Immature natural killer cell (primary cell): ENCODE data around the gene ACP2. TPM values are rescaled to one million over a fixed set of nuclear protein-coding genes. Genes with fewer than 3 reads are reported as not detected.
"Not testable (repeated sequence)": the region's sequence is repeated elsewhere in the genome, so short reads cannot be mapped to it uniquely, and the experiment has no call there.

Source experiments
- DNase-seq, 3 donors: peaks; one replicate each; pipeline ENCODE4 v3.0.0; 2022; ENCODE audit warnings: mixed read lengths in 1 of 3
- H3K27ac Mint-ChIP-seq, 6 donors: one replicate each; pipeline ENCODE4 v1.8.0; 2020; ENCODE audit warnings: mixed read lengths in 6 of 6, mild to moderate bottlenecking in 5 of 6, inconsistent platforms in 4 of 6, moderate library complexity in 3 of 6
- H3K27me3 Mint-ChIP-seq, 3 donors: one replicate each; pipeline ENCODE4 v1.8.0; 2020 to 2021; ENCODE audit warnings: low read depth in 3 of 3, mild to moderate bottlenecking in 3 of 3, mixed read lengths in 3 of 3, moderate library complexity in 3 of 3, inconsistent platforms in 1 of 3
- H3K36me3 Mint-ChIP-seq, 3 donors: one replicate each; pipeline ENCODE4 v1.8.0; 2020; ENCODE audit warnings: mixed read lengths in 3 of 3, inconsistent platforms in 2 of 3, mild to moderate bottlenecking in 2 of 3
- H3K4me1 Mint-ChIP-seq, 2 donors: one replicate each; pipeline ENCODE4 v1.8.0; 2020; ENCODE audit warnings: inconsistent platforms in 2 of 2, mild to moderate bottlenecking in 2 of 2, mixed read lengths in 2 of 2, moderate library complexity in 1 of 2
- H3K4me3 Mint-ChIP-seq, 5 donors: one replicate each; pipeline ENCODE4 v1.8.0; 2020; ENCODE audit warnings: mild to moderate bottlenecking in 5 of 5, mixed read lengths in 5 of 5, inconsistent platforms in 3 of 5, moderate library complexity in 3 of 5
- H3K9me3 Mint-ChIP-seq, 6 donors: one replicate each; pipeline ENCODE4 v1.8.0; 2020; ENCODE audit warnings: mild to moderate bottlenecking in 6 of 6, mixed read lengths in 6 of 6, inconsistent platforms in 4 of 6, moderate library complexity in 3 of 6
- polyA plus RNA-seq, 3 donors: library from polyadenylated mRNA; unstranded; fragments of 300-500 nt; fragmentation: Illumina TruSeq; gene quantifications; one replicate each; pipeline ENCODE4 v1.2.3, GENCODE V29; 2021

The ACP2 gene
- polyA plus RNA-seq, 3 donors from 2014 or later, result 6.6 to 20.1 (median 19.2) TPM

GRCh38 chr11:47225552-47226400, 22.8 kb downstream of the ACP2 start:
- peak overlapping the region in 2 of 5 donors; percentile 41 to 62 for H3K4me3 Mint-ChIP-seq
- H3K27ac Mint-ChIP-seq, result peak overlapping the region; percentile 58 to 92 (median 84)
- peaks cover 0 to 22% (median 10%) of the 10 kb centered on the region in 3 donors for H3K36me3 Mint-ChIP-seq
- peak in 2 of 3 donors; percentile 27 to 31 for DNase-seq
- H3K4me1 Mint-ChIP-seq, result peaks cover 7 to 15% of the 10 kb centered on the region in 2 donors
- no peaks in the 10 kb centered on the region for H3K9me3 Mint-ChIP-seq
- H3K27me3 Mint-ChIP-seq, result peaks cover 0 to 2% (median 0%) of the 10 kb centered on the region in 3 donors

GRCh38 chr11:47222696-47223095, 25.9 kb downstream of the ACP2 start:
- H3K4me3 Mint-ChIP-seq, result no peak overlapping the region
- H3K36me3 Mint-ChIP-seq, result peaks cover 6 to 22% (median 9%) of the 10 kb centered on the region in 3 donors
- no peak overlapping the region for H3K27ac Mint-ChIP-seq

DNA sequence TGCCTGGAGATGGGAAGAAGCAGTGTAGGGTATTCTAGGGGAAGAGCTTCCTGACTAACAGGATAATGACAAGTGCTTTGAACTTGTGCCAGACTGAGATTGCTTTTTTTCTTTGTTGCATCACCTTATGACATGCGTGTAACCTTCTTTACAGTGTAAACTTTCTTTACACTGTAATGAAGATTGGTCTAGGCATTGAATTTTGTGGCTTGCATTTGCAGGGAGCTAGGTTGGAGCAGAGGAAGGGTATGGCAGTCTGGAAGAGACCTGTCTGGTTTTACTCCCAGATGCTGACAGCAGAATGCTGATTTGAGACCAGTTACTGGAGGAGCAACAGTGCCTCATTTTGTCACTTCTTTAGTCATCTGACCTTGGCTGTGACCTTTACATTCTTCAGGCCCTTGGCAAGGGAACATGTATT, 28.2 kb downstream of the ACP2 start:
- Mint-ChIP-seq H3K27ac (no peak overlapping the region), H3K9me3 (no peaks in the 10 kb centered on the region)
- DNase-seq, result no peak

More at GRCh38 chr11:47222696-47223095, 25.9 kb downstream of the ACP2 start:
- Mint-ChIP-seq H3K27me3 (peaks cover 0 to 2% (median 0%) of the 10 kb centered on the region in 3 donors), H3K9me3 (no peaks in the 10 kb centered on the region), H3K4me1 (peaks cover 16 to 31% of the 10 kb centered on the region in 2 donors)
- no peak for DNase-seq

DNA sequence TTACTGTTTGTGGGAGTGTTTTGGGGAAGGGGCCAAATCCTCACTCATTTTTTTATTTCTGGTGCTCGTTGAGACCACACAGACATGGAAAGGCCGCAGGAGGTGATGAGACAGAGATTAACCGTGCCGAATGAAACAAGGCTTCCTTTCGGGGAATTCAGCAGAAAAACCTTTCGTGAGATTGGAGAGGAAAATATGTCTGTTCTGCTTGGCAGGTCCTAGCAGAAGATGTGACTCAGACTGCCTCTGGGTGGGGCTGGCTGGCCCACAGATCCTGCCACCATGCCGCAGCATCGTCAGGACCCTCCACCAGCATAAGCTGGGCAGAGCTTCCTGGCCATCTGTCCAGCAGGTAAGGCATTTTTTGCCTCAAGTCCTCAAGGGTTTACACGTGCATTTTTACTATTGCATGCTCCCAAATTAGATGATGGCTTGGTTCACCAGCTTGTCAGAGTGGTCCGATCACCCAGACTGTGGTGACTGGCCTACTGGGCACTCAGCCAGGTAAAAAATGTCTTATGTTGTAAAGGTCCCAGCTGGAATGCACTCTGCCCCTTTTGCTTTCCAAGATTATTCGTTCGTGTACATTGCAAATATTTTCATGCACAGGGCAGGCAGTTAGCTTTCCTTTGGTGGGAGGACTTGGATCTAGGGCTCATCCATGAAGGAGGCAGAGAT, 32.4 kb downstream of the ACP2 start:
- Mint-ChIP-seq H3K27me3 (peaks cover 0 to 13% (median 9%) of the 10 kb centered on the region in 3 donors), H3K27ac (peak overlapping the region; percentile 91 to 99 (median 97)), H3K36me3 (peaks cover 6 to 13% (median 9%) of the 10 kb centered on the region in 3 donors), H3K4me1 (peaks cover 35 to 41% of the 10 kb centered on the region in 2 donors), H3K4me3 (peak overlapping the region; percentile 98 to 100 (median 99)), H3K9me3 (no peaks in the 10 kb centered on the region)
- DNase-seq, result peak; percentile 8 to 26 (median 19)

More for the DNA sequence above, 28.2 kb downstream of the ACP2 start:
- Mint-ChIP-seq H3K36me3 (peaks cover 6 to 22% (median 9%) of the 10 kb centered on the region in 3 donors), H3K4me1 (peaks cover 23 to 35% of the 10 kb centered on the region in 2 donors), H3K27me3 (peaks cover 0 to 2% (median under 1%) of the 10 kb centered on the region in 3 donors), H3K4me3 (no peak overlapping the region)

DNA sequence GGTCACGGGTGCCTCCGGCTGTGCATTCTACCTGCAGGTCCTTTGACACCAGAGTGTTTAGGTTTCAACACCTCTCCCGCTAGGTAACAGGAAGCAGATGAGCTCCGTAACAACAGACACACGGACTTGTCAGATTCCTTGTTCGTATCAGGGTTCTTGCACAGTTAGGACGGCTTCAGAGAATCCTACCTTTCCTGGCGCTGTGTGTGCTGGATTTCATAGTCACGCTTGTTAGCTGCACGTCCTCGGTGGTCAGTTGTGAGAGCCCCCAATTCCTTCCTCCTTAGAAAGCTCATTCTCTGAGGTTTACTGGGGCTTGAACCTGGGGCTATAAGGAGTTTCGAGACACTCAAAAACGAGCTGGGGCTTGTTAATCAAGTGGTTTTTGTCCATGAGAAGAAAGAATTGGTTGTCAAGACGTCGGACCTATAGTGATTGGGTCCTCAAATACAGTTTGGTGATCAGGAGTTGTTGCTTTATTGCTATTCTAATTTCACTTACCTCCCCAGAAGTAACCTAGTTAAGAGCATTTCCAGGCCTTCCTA, 33.2 kb downstream of the ACP2 start:
- peaks cover 35 to 39% of the 10 kb centered on the region in 2 donors for H3K4me1 Mint-ChIP-seq
- H3K36me3 Mint-ChIP-seq, result peaks cover 6 to 12% (median 8%) of the 10 kb centered on the region in 3 donors
- DNase-seq, result no peak
- H3K27ac Mint-ChIP-seq, result peak overlapping the region; percentile 91 to 99 (median 97)
- no peaks in the 10 kb centered on the region for H3K9me3 Mint-ChIP-seq
- peaks cover 0 to 13% (median 11%) of the 10 kb centered on the region in 3 donors for H3K27me3 Mint-ChIP-seq
- peak overlapping the region; percentile 98 to 100 (median 99) for H3K4me3 Mint-ChIP-seq

DNA sequence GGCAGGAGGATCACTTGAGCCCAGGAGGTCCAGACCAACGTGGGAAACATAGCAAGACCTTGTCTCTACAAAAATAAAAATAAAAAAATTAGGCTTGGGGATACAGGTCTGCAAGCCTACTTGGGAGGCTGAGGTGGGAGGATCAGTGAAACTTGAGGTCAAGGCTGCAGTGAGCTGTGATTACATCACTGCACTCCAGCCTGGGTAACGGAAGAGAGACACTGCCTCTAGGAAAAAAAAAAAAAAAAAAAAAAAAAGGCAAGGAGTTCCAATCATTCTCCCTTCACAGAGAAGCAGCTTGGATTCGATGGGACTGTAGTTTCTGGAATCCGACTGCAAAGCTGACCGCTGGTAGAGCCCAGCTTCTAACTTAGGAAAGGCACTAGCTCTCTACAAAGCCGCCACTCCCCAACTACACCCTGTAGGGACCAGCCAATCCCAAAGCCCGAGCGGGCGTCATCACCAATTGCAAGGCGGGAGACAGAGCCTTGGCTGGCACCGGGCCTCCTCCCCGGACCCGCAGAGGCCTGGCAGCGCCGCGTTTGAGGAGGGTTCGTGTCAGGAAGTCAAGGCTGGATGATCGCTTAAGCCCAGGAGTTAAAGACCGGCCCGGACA, 34.6 kb downstream of the ACP2 start:
- Mint-ChIP-seq H3K9me3 (no peaks in the 10 kb centered on the region), H3K27me3 (peaks cover 0 to 16% (median 11%) of the 10 kb centered on the region in 3 donors), H3K4me3 (peak overlapping the region; percentile 98 to 100 (median 99)), H3K4me1 (peaks cover 35% of the 10 kb centered on the region in 2 donors), H3K36me3 (peaks cover 3 to 7% (median 6%) of the 10 kb centered on the region in 3 donors), H3K27ac (peak overlapping the region; percentile 96 to 99 (median 99))
- DNase-seq, result peak; percentile 79 to 81 (median 79)

DNA sequence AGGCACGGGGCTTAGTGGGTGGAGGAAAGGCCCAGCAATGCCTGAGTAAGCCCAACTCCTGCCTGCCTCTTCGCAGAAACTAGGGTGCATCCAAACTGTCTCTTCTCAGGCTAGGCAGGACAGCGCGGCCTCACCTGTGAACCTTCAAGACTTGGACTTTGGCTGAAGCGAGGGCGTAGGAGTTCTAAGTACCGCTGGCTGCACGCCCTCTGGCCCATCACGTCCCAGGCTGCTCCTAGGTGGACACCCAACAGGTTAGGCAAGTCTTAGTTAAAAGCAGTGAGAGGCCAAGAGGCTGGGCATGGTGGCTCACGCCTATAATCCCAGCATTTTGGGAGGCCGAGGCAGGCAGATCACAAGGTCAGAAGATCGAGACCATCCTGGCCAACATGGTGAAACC, 35.7 kb downstream of the ACP2 start:
- H3K36me3 Mint-ChIP-seq, result peaks cover 0 to 1% (median 0%) of the 10 kb centered on the region in 3 donors
- peaks cover 0 to 16% (median 11%) of the 10 kb centered on the region in 3 donors for H3K27me3 Mint-ChIP-seq
- no peak overlapping the region for H3K27ac Mint-ChIP-seq
- peaks cover 27 to 28% of the 10 kb centered on the region in 2 donors for H3K4me1 Mint-ChIP-seq
- H3K4me3 Mint-ChIP-seq, result peak overlapping the region in 1 of 5 donors; percentile 63
- DNase-seq, result no peak
- no peaks in the 10 kb centered on the region for H3K9me3 Mint-ChIP-seq

GRCh38 chr11:47208628-47209027, 40.0 kb downstream of the ACP2 start:
- Mint-ChIP-seq H3K9me3 (no peaks in the 10 kb centered on the region), H3K27me3 (peaks cover 1 to 2% (median 2%) of the 10 kb centered on the region in 3 donors), H3K27ac (no peak overlapping the region), H3K4me1 (peaks cover 0 to 1% of the 10 kb centered on the region in 2 donors), H3K4me3 (no peak overlapping the region), H3K36me3 (no peaks in the 10 kb centered on the region)
- no peak for DNase-seq

GRCh38 chr11:47208008-47208552, 40.5 kb downstream of the ACP2 start:
- H3K4me1 Mint-ChIP-seq, H3K27me3 Mint-ChIP-seq, H3K36me3 Mint-ChIP-seq, DNase-seq, H3K9me3 Mint-ChIP-seq, H3K27ac Mint-ChIP-seq, H3K4me3 Mint-ChIP-seq: not testable (repeated sequence)

GRCh38 chr11:47207459-47207858, 41.2 kb downstream of the ACP2 start:
- Mint-ChIP-seq H3K4me3 (no peak overlapping the region), H3K36me3 (no peaks in the 10 kb centered on the region), H3K9me3 (no peaks in the 10 kb centered on the region), H3K27me3 (peaks cover 1 to 2% (median 2%) of the 10 kb centered on the region in 3 donors), H3K27ac (no peak overlapping the region), H3K4me1 (no peaks in the 10 kb centered on the region)
- DNase-seq, result no peak

DNA sequence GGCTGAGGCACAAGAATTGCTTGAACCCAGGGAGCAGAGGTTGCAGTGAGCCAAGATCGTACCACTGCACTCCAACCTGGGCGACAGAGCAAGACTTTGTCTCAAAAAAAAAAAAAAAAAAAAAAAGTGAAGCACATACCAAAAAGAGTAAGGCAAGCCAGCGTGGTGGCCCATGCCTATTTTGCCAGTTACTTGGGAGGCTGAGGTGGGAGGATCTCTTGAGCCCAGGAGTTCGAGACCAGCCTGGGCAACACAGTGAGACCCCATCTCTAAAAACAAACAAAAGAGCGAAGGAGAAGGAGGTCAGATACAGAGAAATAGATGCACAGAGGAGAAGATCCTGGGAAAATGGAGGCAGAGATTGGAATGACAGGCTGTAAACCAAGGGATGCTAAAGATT, 42.0 kb downstream of the ACP2 start:
- not testable (repeated sequence) for H3K27me3 Mint-ChIP-seq, H3K36me3 Mint-ChIP-seq, DNase-seq, H3K27ac Mint-ChIP-seq, H3K4me1 Mint-ChIP-seq, H3K9me3 Mint-ChIP-seq, H3K4me3 Mint-ChIP-seq

- Mint-ChIP-seq H3K4me1 (no peaks in the 10 kb centered on the region), H3K27ac (no peak overlapping the region), H3K27me3 (peaks cover 1 to 3% (median 2%) of the 10 kb centered on the region in 3 donors), H3K36me3 (no peaks in the 10 kb centered on the region), H3K4me3 (no peak overlapping the region), H3K9me3 (no peaks in the 10 kb centered on the region)
- no peak for DNase-seq
Measured at GRCh38 chr11:47204637-47204989, 44.0 kb downstream of the ACP2 start.

DNA sequence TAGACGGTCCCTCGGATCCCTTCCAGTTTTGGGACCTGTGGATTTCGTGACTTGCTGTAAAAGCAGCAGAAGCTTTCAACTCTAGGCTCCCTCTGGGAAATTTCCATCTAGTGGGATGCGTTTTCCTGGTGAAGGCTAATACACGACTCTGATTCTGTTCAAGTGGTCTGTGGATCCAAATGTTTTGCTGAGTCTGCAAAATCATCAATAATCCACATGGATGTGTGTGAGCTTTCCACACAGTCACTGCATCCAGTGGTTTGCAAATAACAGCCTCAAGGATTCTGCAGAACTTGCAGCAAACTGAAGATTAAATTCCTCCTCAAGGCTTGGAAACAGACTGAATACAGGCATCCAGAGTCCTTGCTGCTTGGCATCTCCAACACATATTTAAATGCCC, 46.0 kb downstream of the ACP2 start:
- no peak overlapping the region for H3K4me3 Mint-ChIP-seq
- peaks cover 0 to 3% (median 1%) of the 10 kb centered on the region in 3 donors for H3K27me3 Mint-ChIP-seq
- no peaks in the 10 kb centered on the region for H3K9me3 Mint-ChIP-seq
- no peaks in the 10 kb centered on the region for H3K4me1 Mint-ChIP-seq
- H3K27ac Mint-ChIP-seq, result no peak overlapping the region
- no peak for DNase-seq
- H3K36me3 Mint-ChIP-seq, result no peaks in the 10 kb centered on the region
